Ishikawa (cell line): Measurements from ENCODE around the gene ZNF418.
A peak's percentile ranks its signal among the peaks of the same experiment; 100 is the strongest.

Experiments used
- CEBPB ChIP-seq: IDR thresholded peaks from 2 replicates; pipeline ENCODE4 v1.6.1; 2012
- CREB1 ChIP-seq: IDR thresholded peaks from 2 replicates; pipeline ENCODE4 v1.6.1; 2012; ENCODE audit warnings: low read depth
- EGR1 ChIP-seq: IDR thresholded peaks from 2 replicates; pipeline ENCODE4 v1.6.1; 2012
- EP300 ChIP-seq: IDR thresholded peaks from 2 replicates; pipeline ENCODE4 v1.6.1; 2012; ENCODE audit warnings: borderline replicate concordance
- FOXM1 ChIP-seq: IDR thresholded peaks from 2 replicates; pipeline ENCODE4 v1.6.1; 2012; ENCODE audit warnings: low read depth, borderline replicate concordance
- NFIC ChIP-seq: IDR thresholded peaks from 2 replicates; pipeline ENCODE4 v1.6.1; 2012
- RAD21 ChIP-seq: IDR thresholded peaks from 2 replicates; pipeline ENCODE4 v1.6.1; 2012; ENCODE audit warnings: low read depth
- TAF1 ChIP-seq: IDR thresholded peaks from 2 replicates; pipeline ENCODE4 v1.6.1; 2012; ENCODE audit warnings: low read depth, mild to moderate bottlenecking
- TCF12 ChIP-seq: IDR thresholded peaks from 2 replicates; pipeline ENCODE4 v1.6.1; 2012; ENCODE audit warnings: low read depth
- TEAD4 ChIP-seq: IDR thresholded peaks from 2 replicates; pipeline ENCODE4 v1.6.1; 2012
- YY1 ChIP-seq: IDR thresholded peaks from 2 replicates; pipeline ENCODE4 v1.6.1; 2012; ENCODE audit warnings: low read depth
- ZBTB7A ChIP-seq: IDR thresholded peaks from 2 replicates; pipeline ENCODE4 v1.6.1; 2012; ENCODE audit warnings: low read depth
- TF ChIP-seq, protein P1 (sequence below): IDR thresholded peaks from 2 replicates; pipeline ENCODE4 v1.6.1; 2012
- TF ChIP-seq, protein P2 (sequence below): IDR thresholded peaks from 2 replicates; pipeline ENCODE4 v1.6.1; 2012
- TF ChIP-seq, protein P3 (sequence below): IDR thresholded peaks from 2 replicates; pipeline ENCODE4 v1.6.1; 2012; ENCODE audit warnings: low read depth, mild to moderate bottlenecking

The ZNF418 gene

DNA sequence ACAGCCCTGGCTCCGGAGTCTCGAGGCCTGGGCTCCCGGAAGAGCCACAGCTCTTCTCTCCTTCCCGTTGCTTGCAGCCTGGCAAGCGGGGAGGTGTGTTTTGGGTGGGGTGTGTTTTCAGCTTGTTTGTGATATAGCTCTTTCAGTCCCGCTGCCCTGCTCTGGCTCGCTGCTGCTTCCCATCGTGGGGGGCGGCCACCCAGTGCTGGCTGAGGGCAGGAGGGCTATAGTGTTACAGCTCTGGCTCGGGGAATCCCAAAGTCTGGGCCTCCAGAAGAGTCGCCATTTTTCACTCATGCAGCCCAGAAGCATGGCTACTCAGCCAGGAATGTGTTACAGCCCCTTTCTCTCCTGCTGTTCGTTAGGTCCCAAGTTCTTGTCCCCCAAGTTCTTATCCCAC, 14.5 kb upstream of the ZNF418 start:
- TF ChIP-seq, protein P1, sequence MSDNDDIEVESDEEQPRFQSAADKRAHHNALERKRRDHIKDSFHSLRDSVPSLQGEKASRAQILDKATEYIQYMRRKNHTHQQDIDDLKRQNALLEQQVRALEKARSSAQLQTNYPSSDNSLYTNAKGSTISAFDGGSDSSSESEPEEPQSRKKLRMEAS, result no peak
- TF ChIP-seq EGR1, result no peak
- TF ChIP-seq TAF1, result no peak
- TF ChIP-seq CREB1, result no peak
- no peak for TF ChIP-seq FOXM1
- TF ChIP-seq, protein P2, sequence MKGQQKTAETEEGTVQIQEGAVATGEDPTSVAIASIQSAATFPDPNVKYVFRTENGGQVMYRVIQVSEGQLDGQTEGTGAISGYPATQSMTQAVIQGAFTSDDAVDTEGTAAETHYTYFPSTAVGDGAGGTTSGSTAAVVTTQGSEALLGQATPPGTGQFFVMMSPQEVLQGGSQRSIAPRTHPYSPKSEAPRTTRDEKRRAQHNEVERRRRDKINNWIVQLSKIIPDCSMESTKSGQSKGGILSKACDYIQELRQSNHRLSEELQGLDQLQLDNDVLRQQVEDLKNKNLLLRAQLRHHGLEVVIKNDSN, result no peak
- no peak for TF ChIP-seq ZBTB7A
- TF ChIP-seq EP300, result no peak
- TF ChIP-seq RAD21, result no peak

DNA sequence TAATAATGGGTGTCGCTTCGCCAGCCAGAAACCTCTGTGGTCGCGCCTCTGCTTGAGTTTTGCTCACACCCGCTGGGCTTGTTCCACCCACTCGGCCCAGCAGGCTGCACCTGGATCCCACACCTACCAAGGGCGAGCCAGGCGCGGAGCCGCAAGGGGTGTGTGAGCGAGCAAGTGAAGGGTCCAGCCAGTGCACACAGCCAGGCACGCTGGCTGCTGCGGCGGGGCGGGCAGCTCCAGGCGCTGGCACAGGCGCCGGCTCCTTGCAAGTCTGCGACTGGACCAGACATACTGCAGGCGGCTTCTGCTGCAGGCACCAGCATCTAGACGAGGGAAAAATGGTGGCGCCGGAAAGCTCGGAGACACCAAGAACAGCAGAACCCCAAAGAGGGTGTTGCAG, 14.1 kb upstream of the ZNF418 start:
- TF ChIP-seq FOXM1, result no peak
- TF ChIP-seq TCF12, result no peak
- TF ChIP-seq, protein P3, sequence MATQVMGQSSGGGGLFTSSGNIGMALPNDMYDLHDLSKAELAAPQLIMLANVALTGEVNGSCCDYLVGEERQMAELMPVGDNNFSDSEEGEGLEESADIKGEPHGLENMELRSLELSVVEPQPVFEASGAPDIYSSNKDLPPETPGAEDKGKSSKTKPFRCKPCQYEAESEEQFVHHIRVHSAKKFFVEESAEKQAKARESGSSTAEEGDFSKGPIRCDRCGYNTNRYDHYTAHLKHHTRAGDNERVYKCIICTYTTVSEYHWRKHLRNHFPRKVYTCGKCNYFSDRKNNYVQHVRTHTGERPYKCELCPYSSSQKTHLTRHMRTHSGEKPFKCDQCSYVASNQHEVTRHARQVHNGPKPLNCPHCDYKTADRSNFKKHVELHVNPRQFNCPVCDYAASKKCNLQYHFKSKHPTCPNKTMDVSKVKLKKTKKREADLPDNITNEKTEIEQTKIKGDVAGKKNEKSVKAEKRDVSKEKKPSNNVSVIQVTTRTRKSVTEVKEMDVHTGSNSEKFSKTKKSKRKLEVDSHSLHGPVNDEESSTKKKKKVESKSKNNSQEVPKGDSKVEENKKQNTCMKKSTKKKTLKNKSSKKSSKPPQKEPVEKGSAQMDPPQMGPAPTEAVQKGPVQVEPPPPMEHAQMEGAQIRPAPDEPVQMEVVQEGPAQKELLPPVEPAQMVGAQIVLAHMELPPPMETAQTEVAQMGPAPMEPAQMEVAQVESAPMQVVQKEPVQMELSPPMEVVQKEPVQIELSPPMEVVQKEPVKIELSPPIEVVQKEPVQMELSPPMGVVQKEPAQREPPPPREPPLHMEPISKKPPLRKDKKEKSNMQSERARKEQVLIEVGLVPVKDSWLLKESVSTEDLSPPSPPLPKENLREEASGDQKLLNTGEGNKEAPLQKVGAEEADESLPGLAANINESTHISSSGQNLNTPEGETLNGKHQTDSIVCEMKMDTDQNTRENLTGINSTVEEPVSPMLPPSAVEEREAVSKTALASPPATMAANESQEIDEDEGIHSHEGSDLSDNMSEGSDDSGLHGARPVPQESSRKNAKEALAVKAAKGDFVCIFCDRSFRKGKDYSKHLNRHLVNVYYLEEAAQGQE, result no peak
- TF ChIP-seq RAD21, result no peak
- TF ChIP-seq NFIC, result no peak
- no peak for TF ChIP-seq CEBPB

DNA sequence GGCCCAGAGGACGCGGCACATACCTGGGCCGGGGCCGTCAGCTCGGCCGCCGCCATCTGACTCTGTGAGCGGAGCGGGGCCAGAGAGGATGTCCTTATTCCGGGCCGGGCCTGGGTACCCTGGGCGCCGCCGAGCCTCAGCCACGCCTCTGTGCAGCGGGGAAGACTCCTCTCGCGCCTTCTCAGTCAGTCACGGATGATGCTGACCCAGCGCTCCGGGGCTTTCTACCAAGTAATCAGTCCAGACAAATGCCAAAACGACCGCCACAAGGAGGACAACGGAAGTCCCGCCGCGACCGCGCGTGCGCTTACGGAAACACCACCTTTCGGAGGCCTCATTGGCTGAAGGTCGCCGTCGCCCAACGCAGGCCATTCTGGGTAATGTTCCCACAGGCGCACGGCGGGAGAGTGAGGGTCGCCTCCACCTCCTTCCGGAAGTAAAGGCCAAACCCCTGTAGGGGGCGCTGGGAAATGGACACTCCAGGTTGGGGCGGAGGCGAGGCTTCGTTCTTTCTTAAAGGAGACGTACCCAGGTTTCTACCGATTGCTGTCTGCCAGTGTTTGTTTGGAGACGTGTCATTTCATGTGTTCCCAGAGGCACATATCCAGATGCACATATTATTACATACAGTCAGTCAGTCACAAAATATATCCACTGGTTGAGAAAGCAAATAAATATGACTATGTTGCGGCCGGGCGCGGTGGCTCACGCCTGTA, 12.4 kb upstream of the ZNF418 start, which contains the start of gene ZNF256:
Gene ZNF256 (minus strand): TSS at position 288 of the 716 bp plus-strand sequence. CDS start 232 bp downstream, at position 56.
- no peak for TF ChIP-seq CEBPB
- TF ChIP-seq TCF12, result no peak; the same call in 1 of the 2 replicates
- 0 out of 2 replicates have a peak, but pooled peaks have one; percentile 39 for TF ChIP-seq CREB1
- no peak for TF ChIP-seq FOXM1
- no peak for TF ChIP-seq YY1
- peak; percentile 20; the same call in 1 of the 2 replicates for TF ChIP-seq RAD21
- TF ChIP-seq, protein P3, result no peak
- TF ChIP-seq TAF1, result no peak; the same call in 1 of the 2 replicates
- no peak for TF ChIP-seq TEAD4
- no peak for TF ChIP-seq NFIC
- TF ChIP-seq, protein P1, result peak; percentile 66
- no peak for TF ChIP-seq EGR1
- TF ChIP-seq EP300, result no peak
- TF ChIP-seq, protein P2, result no peak
- TF ChIP-seq ZBTB7A, result peak; percentile 76

DNA sequence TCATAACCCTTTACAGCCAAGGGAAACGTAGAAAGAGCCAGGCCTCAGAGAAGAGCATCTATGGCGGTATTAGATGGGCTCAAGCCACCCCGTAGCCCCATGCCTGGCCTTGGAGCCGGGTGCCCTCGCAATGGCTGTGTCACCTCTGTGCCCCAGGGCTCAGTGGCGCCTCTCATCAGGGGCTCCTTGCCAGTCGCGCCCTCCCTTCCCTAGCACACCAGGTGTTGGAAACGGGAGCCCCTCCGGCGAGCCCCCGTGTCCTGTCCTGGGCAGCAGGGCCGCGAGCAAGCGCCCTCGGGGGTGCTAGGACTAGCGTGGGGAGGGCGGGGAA, 11.9 kb upstream of the ZNF418 start:
- TF ChIP-seq NFIC (no peak), TEAD4 (no peak), FOXM1 (no peak), EGR1 (no peak), YY1 (no peak), TCF12 (no peak), TAF1 (no peak; the same call in 1 of the 2 replicates), CREB1 (no peak), ZBTB7A (no peak), RAD21 (no peak), EP300 (no peak), CEBPB (no peak)
- TF ChIP-seq, protein P3, result no peak
- TF ChIP-seq, protein P2, result no peak
- TF ChIP-seq, protein P1, result no peak
